HepG2 (cell line): ENCODE data around the gene CIITA. TPM values are rescaled to one million over a fixed set of nuclear protein-coding genes. Genes with fewer than 3 reads are reported as not detected.

Experiments used
- CCAR2 ChIP-seq: fragments of 200-400 bp; formaldehyde crosslinking; optimal IDR thresholded peaks from 2 replicates; pipeline ENCODE3; 2018; ENCODE audit warnings: low read depth, mild to moderate bottlenecking, low read length, moderate library complexity
- GABPA ChIP-seq, 2 experiments: IDR thresholded peaks; 2 replicates each; pipeline ENCODE4 v1.6.1; 2011 to 2016; ENCODE audit warnings: low read depth in 2 of 2, low read length in 1 of 2, missing biosample characterization in 1 of 2, missing genetic modification characterization in 1 of 2
- HDAC1 ChIP-seq: sonication (generic); formaldehyde crosslinking; IDR thresholded peaks from 2 replicates; pipeline ENCODE4 v1.5.1; 2020; ENCODE audit warnings: mild to moderate bottlenecking, missing genetic modification reagents
- HNRNPH1 ChIP-seq: fragments of 200-400 bp; formaldehyde crosslinking; optimal IDR thresholded peaks from 2 replicates; pipeline ENCODE3; 2017; ENCODE audit warnings: mild to moderate bottlenecking, low read depth, low read length
- MEF2D ChIP-seq: sonication (generic); formaldehyde crosslinking; IDR thresholded peaks from 2 replicates; pipeline ENCODE4 v1.5.1; 2020; ENCODE audit warnings: mild to moderate bottlenecking, missing genetic modification reagents
- MTF1 ChIP-seq: sonication (generic); formaldehyde crosslinking; IDR thresholded peaks from 2 replicates; pipeline ENCODE4 v1.5.0; 2020; ENCODE audit warnings: missing genetic modification reagents
- NCOA2 ChIP-seq: sonication (generic); formaldehyde crosslinking; IDR thresholded peaks from 2 replicates; pipeline ENCODE4 v1.8.0; 2022; ENCODE audit warnings: inconsistent platforms
- SIX1 ChIP-seq: sonication (generic); formaldehyde crosslinking; IDR thresholded peaks from 2 replicates; pipeline ENCODE4 v1.4.0; 2020; ENCODE audit warnings: missing genetic modification reagents, borderline replicate concordance
- SMAD1 ChIP-seq: sonication (generic); formaldehyde crosslinking; IDR thresholded peaks from 2 replicates; pipeline ENCODE4 v1.4.0; 2020; ENCODE audit warnings: missing genetic modification reagents, low read depth, mild to moderate bottlenecking, borderline replicate concordance
- ZNF317 ChIP-seq: sonication (generic); formaldehyde crosslinking; IDR thresholded peaks from 2 replicates; pipeline ENCODE4 v1.5.0; 2020; ENCODE audit warnings: mild to moderate bottlenecking, missing genetic modification reagents
- ZNF605 ChIP-seq: sonication (generic); formaldehyde crosslinking; IDR thresholded peaks from 2 replicates; pipeline ENCODE4 v1.8.0; 2022; ENCODE audit warnings: mild to moderate bottlenecking, missing genetic modification reagents
- ZZZ3 ChIP-seq: sonication (generic); formaldehyde crosslinking; IDR thresholded peaks from 2 replicates; pipeline ENCODE4 v1.4.0; 2020; ENCODE audit warnings: missing genetic modification reagents, mild to moderate bottlenecking, borderline replicate concordance
- polyA plus RNA-seq, 8 experiments: library from polyadenylated mRNA; depleted of rRNA in 3 of 8; stranded (reverse) in 7 of 8; unstranded in 1 of 8; fragments of >200 nt; fragmentation: Illumina TruSeq in 4 of 8; extraction: Trizol in 4 of 8; gene quantifications; 2 replicates each; pipeline versions ENCODE4 v1.2.1 to v1.2.3, GENCODE V29; 2011 to 2016; ENCODE audit warnings: low read depth in 4 of 8, missing spikeins in 1 of 8, mixed read lengths in 1 of 8; ENCODE audit not compliant: insufficient read depth in 1 of 8
- total RNA-seq, 5 experiments: library from RNA; depleted of rRNA; stranded (reverse); fragments of >200 nt; fragmentation: Illumina TruSeq; extraction: Trizol; gene quantifications; 2 replicates each; pipeline ENCODE4 v1.2.3, GENCODE V29; 2016; ENCODE audit warnings: low read depth in 1 of 5
- TF ChIP-seq, protein P1 (sequence below): sonication (generic); formaldehyde crosslinking; IDR thresholded peaks from 2 replicates; pipeline ENCODE4 v1.5.1; 2020; ENCODE audit warnings: mild to moderate bottlenecking, missing genetic modification reagents, borderline replicate concordance
- TF ChIP-seq, protein P2 (sequence below): sonication (generic); formaldehyde crosslinking; IDR thresholded peaks from 2 replicates; pipeline ENCODE4 v1.5.0; 2020; ENCODE audit warnings: mild to moderate bottlenecking, missing genetic modification reagents
- TF ChIP-seq, protein P3 (sequence below): sonication (generic); formaldehyde crosslinking; IDR thresholded peaks from 2 replicates; pipeline ENCODE4 v1.9.0; 2022; ENCODE audit warnings: missing genetic modification reagents, mild to moderate bottlenecking, borderline replicate concordance
- TF ChIP-seq, protein P4 (sequence below): sonication (generic); formaldehyde crosslinking; IDR thresholded peaks from 2 replicates; pipeline ENCODE4 v1.5.1; 2020; ENCODE audit warnings: missing genetic modification reagents, mild to moderate bottlenecking, borderline replicate concordance

Gene CIITA
- total and polyA plus RNA-seq, 2 of the 13 experiments (the other 11 are each of a cell fraction or from before 2014, with no cell fraction given): 0.08 to 0.09 TPM

- TF ChIP-seq, protein P1, sequence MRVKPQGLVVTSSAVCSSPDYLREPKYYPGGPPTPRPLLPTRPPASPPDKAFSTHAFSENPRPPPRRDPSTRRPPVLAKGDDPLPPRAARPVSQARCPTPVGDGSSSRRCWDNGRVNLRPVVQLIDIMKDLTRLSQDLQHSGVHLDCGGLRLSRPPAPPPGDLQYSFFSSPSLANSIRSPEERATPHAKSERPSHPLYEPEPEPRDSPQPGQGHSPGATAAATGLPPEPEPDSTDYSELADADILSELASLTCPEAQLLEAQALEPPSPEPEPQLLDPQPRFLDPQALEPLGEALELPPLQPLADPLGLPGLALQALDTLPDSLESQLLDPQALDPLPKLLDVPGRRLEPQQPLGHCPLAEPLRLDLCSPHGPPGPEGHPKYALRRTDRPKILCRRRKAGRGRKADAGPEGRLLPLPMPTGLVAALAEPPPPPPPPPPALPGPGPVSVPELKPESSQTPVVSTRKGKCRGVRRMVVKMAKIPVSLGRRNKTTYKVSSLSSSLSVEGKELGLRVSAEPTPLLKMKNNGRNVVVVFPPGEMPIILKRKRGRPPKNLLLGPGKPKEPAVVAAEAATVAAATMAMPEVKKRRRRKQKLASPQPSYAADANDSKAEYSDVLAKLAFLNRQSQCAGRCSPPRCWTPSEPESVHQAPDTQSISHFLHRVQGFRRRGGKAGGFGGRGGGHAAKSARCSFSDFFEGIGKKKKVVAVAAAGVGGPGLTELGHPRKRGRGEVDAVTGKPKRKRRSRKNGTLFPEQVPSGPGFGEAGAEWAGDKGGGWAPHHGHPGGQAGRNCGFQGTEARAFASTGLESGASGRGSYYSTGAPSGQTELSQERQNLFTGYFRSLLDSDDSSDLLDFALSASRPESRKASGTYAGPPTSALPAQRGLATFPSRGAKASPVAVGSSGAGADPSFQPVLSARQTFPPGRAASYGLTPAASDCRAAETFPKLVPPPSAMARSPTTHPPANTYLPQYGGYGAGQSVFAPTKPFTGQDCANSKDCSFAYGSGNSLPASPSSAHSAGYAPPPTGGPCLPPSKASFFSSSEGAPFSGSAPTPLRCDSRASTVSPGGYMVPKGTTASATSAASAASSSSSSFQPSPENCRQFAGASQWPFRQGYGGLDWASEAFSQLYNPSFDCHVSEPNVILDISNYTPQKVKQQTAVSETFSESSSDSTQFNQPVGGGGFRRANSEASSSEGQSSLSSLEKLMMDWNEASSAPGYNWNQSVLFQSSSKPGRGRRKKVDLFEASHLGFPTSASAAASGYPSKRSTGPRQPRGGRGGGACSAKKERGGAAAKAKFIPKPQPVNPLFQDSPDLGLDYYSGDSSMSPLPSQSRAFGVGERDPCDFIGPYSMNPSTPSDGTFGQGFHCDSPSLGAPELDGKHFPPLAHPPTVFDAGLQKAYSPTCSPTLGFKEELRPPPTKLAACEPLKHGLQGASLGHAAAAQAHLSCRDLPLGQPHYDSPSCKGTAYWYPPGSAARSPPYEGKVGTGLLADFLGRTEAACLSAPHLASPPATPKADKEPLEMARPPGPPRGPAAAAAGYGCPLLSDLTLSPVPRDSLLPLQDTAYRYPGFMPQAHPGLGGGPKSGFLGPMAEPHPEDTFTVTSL: no peak
- TF ChIP-seq ZNF317 (CRISPR knock-in tag) (no peak), SMAD1 (no peak), ZZZ3 (CRISPR knock-in tag) (no peak), MEF2D (CRISPR knock-in tag) (no peak), ZNF605 (peak; percentile 68; the same call in 1 of the 2 replicates), HDAC1 (CRISPR knock-in tag) (peak; percentile 68), MTF1 (CRISPR knock-in tag) (no peak), NCOA2 (CRISPR knock-in tag) (no peak), SIX1 (CRISPR knock-in tag) (no peak), CCAR2 (peak; percentile 46), GABPA (IDR thresholded peaks at IDR 0.05; ENCODE audit: low read depth, low read length) (no peak), GABPA (CRISPR knock-in tag; IDR thresholded peaks at IDR 0.05; ENCODE audit: low read depth) (peak; percentile 29; the same call in 1 of the 2 replicates), HNRNPH1 (no peak)
- TF ChIP-seq, protein P2, sequence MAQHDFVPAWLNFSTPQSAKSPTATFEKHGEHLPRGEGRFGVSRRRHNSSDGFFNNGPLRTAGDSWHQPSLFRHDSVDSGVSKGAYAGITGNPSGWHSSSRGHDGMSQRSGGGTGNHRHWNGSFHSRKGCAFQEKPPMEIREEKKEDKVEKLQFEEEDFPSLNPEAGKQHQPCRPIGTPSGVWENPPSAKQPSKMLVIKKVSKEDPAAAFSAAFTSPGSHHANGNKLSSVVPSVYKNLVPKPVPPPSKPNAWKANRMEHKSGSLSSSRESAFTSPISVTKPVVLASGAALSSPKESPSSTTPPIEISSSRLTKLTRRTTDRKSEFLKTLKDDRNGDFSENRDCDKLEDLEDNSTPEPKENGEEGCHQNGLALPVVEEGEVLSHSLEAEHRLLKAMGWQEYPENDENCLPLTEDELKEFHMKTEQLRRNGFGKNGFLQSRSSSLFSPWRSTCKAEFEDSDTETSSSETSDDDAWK (CRISPR knock-in tag): no peak
- TF ChIP-seq, protein P3, sequence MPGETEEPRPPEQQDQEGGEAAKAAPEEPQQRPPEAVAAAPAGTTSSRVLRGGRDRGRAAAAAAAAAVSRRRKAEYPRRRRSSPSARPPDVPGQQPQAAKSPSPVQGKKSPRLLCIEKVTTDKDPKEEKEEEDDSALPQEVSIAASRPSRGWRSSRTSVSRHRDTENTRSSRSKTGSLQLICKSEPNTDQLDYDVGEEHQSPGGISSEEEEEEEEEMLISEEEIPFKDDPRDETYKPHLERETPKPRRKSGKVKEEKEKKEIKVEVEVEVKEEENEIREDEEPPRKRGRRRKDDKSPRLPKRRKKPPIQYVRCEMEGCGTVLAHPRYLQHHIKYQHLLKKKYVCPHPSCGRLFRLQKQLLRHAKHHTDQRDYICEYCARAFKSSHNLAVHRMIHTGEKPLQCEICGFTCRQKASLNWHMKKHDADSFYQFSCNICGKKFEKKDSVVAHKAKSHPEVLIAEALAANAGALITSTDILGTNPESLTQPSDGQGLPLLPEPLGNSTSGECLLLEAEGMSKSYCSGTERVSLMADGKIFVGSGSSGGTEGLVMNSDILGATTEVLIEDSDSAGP: peak; percentile 71
- TF ChIP-seq, protein P4, sequence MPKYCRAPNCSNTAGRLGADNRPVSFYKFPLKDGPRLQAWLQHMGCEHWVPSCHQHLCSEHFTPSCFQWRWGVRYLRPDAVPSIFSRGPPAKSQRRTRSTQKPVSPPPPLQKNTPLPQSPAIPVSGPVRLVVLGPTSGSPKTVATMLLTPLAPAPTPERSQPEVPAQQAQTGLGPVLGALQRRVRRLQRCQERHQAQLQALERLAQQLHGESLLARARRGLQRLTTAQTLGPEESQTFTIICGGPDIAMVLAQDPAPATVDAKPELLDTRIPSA (CRISPR knock-in tag): 0 out of 2 replicates have a peak, but pooled peaks have one; percentile 49
These were observed 41.4 kb downstream of the CIITA start (continued) for GRCh38 chr16:10918294-10919002.
